SW 1271 (cell line): ENCODE results near the gene STK10.
A peak's percentile ranks its signal among the peaks of the same experiment; 100 is the strongest.

Experiments
- DNase-seq, 2 experiments: peaks; one replicate each; lab custom pipeline; 2025; lab: John Stamatoyannopoulos, UW

Gene STK10

DNA sequence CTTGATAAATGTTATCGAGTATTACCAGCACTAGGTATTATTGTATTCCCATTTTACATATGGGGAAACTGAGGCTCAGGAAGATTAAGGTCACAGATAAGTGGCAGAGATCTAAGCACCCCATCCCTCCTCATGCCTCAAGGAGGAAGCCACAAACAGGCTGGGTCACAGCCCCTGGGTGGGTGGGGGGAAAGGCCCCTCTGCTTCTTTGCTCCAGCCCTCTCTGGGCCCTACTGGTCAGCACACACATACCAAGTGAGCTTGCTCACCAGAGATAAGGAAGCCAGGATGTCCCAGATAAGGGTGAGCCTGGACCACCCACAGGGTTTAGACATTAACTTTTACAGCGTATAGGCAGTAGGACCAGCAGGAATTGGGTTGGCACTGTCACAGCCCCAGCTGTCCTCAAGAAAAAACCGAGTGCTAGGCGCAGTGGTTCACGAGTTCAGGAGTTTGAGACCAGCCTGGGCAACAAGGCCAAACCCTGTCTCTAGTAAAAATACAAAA, 45.3 kb downstream of the STK10 start:
- DNase-seq: no peak

DNA sequence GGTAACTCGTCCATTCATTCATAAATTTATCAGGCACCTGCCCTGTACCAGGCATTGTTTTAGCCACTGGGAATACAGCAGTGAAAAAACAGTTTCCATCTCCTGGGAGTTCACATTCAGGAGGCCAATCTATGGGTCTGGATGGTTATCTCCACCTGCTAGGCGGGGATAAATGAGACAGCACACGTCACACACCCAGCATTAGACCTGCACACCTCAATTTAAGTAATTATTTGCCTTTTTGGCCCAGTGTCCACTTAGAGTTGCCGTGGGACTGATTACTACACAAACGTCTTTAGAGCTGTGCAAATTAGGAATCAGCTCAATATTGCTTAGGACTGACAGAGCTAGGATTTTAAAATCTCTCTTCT, 46.1 kb downstream of the STK10 start:
- no peak for DNase-seq

DNA sequence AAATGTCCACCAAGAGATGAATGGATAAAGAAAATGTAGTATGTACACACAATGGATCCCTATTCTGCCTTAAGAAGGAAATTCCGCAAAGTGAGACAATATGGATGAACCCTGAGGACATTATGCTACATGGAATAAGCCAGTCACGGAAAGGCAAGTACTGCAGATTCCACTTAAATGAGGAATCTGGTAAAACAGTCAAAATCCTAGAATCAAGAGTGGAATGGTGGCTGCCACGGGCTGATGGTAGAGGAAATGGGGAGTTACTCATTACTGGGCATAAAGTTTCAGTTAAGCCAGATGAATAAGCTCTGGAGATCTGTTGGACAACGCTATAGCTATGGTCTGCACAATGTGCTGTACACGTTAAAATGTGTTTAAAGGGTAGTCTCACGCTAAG, 47.2 kb downstream of the STK10 start:
- DNase-seq: no peak

DNA sequence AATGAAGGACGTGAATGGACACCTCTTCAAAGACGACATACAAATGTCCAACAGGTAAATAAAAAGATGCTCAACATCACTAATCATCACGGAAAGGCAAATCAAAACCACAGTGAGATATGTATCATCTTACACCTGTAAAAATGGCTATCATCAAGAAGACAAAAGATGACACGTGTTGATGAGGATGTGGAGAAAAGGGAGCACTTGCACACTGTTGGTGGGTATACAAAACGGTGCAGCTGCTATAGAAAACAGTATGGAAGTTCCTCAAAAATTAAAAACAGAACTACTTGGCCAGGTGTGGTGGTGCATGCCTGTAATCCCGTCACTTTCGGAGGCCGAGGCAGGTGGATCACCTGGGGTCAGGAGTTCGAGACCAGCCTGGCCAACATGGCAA, 47.9 kb downstream of the STK10 start:
- DNase-seq: no peak

DNA sequence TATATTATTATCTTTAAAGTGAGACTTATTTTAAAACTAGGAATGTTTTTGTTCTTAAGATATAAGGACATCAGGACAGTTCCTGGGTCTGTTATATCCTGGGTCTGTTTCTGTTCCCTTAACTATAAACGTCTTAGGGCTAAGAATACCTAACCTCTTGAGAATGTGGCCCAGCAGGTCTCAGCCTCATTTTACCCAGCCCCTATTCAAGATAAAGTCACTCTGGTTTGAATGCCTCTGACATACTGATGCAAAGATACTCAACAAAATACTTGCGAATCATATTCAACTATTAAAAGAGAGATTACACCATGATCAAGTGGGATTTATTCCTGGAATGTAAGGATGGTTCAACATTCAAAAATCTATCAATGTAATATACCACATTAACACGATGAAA, 51.0 kb downstream of the STK10 start:
- no peak for DNase-seq

DNA sequence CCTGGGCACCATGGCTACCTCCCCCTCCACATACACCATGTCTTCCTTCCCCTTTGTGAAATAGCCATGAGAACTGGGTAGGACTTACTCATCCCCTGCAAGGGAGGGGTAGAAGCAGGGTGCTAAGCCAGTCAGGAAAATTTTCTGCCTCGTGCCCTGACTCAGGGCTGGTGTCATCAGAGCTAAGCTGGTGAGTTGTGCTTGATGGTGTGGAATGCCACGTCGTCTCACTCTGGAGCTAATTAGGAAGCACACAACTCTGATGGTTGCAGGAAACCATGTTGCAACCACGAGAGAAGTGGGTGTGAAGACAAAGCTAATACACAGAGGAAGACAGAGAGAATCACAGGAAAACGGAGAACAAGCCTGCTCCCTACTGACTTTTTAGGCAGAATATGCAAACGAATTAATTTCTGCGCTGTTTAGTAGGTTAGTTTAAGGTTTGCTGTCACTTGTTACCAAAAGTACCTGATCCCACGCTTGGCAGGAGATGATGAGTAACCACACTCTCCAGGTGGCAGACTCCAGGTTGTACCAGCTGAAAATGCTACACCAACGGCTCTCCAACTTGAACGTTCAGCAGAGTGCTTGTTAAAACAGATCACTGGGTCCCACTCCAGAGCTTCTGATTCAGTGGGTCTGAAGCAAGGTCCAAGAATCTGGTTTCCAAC, 54.5 kb downstream of the STK10 start:
- DNase-seq: no peak

DNA sequence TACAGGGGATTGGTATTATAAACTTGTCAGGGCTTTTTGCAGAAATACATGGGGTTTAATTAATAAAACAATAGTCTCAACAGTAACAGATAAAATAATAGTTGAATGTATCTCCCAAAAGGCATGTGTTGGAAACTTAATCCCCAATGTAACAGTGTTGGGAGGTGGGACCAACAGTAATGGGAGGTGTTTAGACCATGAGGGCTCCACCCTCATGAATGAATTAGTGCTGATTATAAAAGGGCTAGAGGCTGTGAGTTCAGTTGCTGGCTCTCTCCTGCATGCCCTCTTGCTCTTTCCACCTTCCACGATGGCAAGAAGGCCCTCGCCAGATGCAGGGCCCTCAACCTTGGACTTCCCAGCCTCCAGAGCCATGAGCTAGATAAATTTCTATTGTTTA, 56.3 kb downstream of the STK10 start:
- DNase-seq: no peak

DNA sequence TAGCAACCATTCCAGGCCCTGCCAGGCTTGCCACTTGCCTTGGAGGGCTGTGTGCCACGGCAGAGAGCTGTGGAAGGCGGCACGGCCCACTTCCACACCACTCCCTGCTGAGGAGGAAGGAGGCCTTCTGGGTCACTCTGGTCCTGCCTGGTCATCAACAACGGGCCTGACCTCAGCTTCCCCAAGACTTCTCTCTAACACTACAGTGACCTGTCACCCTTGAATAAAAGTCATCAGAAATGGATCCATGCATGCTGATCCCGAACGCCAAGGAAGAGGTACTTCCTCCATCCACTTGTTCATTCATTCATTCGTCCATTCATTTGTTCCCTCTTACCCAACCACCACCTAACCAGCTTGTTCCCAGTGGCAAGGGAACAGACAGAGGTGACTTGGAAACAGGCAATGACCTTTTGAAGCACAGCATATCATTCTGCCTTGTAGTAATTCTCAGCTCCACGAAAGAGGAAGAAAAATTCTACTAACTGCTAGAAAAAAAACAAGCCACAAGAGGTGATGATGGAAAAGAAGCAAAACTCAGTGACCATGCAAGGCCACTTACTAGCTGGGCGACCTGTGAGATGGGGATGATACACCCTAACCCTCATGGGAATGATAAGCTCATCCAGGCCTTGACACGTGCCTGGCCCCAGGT, 58.6 kb downstream of the STK10 start:
- DNase-seq: no peak

DNA sequence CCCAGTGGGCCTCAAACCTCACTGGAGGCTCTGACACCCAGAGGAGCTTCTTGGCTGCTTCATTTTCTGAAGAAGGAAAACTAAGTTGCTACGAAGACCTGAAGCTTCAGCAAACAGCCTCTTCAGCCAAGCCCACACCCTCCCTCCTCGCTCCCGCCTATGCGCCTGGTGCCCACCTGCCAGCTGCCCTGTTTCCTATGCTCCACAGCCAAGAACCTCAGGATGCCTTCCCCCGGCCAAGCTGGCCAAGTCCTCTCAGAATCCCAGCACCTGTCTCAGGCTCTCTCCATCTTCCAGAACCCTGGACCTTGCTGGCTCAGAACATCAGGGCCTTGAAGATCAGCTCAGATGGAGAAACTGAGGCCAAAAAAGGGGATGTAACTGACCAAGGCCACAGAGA, 60.4 kb downstream of the STK10 start:
- DNase-seq: no peak

DNA sequence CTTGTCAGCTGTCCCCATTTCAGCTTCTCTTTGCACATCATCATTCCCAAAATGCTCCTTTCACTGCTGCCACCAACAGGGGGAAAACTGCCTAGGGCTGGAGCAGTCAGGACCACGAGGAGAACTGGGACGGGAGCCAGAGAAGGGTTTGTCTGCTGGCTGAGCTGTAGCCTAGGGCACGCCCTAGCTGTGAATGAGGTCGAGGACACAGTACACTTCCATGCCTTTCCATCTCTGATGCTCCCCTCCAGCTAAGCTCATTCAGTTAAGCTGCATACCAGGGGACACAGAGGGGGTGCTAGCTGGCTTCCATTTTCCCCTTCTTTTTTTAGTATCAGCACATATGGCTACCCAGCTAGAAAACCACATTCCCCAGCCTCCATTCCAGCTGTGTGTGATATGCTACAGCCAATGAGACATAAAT, 64.7 kb downstream of the STK10 start:
- peak in 1 of 2 experiments; percentile 27 for DNase-seq

DNA sequence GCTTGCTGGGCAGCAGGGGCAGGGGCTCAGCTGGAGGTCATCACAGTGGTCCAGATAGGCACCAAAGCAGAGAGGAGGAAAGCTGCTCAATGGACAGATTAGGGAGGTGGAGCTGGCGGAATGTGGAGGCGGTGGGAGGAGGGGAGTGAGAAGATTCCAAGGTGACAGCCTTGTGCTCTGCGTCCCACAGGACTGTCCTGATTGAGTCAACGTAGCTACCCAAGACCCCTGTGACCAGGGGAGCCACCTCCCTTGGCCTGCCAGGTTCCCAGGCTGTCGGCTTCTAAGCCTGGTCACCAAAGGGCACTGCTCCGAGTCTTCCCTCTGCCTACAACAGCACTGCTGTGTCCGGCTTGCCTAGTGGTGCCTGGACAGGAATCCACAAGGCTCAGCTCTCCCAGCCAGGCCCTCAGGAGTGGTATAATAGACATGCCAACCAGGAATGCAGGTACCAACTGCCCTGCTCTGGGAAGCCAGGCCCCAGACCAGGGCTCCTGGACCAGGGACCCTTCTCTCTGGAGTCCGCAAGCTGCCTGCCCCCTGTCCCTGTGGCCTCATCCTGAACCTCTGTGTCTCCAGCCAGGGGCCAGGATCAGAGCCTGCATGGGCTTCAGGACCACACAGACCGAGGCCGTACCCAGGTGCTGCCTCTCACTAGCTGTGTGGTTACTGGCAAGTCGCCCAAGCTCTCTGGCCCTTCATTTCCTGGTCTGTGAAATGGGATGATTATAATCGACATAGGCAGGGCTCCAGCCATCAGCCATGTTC, 67.9 kb downstream of the STK10 start:
- no peak for DNase-seq

DNA sequence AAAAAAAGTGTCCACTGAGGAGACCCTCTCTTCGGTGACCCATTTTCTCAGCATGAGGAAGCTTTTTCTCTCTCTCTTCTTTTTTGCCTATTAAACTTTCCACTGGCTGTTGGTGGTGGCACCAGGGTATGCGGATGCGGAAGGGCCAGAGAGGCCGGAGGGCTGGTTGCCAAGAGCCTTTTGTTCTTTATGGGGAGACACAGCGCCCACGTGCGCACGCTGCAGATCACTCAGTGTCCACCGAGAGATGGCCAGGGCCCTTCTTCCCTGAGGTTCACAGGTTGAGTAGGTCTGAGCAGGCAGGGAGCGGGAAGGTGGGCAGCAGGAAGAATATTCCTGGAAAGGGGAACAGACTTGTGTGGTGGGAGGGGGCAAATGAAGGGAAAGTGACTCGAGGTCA, 69.1 kb downstream of the STK10 start:
- no peak for DNase-seq

DNA sequence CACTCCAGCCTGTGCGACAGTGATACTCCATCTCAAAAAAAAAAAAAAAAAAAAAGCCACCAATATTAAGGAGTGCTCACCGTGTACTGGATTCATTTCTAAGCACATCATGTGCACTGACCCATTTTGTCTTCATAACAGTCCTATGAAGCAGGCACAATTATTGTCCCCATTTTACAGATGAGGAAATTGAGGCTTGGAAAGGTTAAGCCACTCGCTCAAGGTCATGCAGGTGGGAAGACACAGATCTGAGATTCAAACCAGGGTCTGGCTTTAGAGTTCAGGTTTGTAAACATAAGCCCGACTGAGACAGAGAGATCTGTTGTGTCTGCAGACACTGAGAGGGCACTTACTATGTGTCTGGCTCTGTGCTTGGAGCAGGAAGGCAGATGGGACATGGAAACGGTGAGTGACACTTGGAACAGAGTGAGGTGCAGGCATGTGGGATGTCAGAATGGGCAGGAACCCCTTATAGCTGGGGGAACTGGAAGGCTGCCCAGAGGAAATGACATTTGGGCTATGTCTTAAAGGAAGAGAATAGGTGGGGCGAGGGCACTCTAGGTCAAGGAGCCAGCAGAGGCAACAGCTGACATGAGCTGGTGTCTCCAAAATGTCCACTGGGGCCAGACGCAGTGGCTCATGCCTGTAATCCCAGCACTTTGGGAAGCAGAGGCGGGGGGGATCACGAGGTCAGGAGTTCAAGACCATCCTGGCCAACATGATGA, 69.9 kb downstream of the STK10 start:
- no peak for DNase-seq

DNA sequence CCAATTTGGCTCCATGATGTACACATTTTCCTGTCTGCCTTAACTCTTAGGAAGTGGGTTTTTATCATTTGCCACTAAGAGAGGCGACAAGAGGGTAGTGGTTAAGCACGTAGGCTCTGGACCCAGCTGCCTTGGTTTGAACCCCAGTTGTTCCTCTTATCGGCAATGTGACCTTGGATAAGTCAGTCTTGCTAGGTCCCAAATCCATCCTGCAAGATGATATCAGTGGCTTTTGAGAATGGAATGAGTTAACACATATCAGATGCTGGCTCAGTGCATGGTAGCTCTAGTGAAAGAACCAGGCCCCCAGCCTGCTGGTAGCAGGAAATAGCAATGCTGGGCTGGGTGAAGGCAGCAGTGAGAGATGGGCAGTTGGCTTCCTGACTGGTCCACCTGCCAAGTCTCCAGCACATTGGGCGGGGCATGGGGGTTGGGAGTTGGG, 72.5 kb downstream of the STK10 start:
- no peak for DNase-seq

DNA sequence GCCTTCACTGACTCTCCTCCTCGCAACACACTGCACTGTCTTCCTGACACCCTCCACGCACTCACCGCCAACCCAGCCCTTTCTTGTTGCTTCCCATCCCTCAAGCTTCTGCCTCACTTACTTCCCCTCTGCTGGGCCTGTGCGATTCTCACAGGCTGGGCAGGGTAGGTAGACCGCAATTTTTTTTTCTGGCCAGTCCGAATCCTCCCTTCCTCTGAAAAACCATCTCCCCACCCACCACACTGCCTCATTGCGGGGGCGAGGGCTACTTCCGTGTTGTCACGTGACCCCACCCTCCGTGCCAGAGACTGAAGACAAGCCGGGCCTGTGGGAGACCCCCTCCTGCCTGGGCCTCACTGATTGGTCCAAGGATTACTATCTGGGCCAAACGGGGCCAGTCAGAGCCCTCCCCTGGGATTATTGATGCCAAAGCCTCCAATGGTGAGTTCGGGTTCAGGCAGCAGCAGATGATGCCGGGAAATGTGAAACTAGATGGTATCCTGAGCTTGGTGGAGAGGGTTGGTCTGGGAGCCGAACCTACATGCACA, 73.1 kb downstream of the STK10 start:
- DNase-seq: no peak

DNA sequence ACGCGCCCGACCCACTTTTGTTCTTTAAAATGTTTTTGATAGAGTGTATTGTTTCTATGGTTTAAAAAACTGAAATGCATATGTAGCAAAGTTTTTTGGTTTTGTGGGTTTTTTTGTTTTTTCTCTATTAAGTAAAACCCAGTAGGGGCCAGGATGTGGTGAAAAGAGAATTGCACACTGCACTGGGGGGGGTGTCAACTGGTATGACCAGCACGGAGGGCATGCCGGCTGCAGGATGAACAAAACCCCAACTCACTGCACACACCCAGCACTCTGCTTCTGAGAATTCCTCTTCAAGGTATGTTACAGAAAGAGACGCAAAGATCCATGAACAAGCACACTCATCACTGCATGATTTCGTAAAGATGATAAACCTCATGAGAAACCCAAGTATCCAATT, 75.0 kb downstream of the STK10 start:
- no peak for DNase-seq

DNA sequence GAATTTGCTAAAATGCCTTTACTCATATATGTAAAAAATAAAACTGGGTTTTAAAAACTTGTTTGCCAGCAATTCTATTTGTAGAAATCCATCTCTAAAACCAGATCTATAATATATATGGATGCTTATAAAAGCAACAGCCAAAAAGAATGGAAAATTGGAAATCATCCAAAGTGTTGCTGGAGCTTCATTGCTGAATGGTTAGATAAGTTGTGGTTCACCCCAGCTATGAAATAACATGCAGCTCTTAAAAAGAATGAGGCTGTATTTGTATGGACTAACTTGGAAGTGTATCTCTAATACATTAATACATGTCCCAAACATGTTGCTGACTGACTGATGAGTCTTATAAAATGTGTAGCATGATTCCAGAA, 76.2 kb downstream of the STK10 start:
- no peak for DNase-seq

DNA sequence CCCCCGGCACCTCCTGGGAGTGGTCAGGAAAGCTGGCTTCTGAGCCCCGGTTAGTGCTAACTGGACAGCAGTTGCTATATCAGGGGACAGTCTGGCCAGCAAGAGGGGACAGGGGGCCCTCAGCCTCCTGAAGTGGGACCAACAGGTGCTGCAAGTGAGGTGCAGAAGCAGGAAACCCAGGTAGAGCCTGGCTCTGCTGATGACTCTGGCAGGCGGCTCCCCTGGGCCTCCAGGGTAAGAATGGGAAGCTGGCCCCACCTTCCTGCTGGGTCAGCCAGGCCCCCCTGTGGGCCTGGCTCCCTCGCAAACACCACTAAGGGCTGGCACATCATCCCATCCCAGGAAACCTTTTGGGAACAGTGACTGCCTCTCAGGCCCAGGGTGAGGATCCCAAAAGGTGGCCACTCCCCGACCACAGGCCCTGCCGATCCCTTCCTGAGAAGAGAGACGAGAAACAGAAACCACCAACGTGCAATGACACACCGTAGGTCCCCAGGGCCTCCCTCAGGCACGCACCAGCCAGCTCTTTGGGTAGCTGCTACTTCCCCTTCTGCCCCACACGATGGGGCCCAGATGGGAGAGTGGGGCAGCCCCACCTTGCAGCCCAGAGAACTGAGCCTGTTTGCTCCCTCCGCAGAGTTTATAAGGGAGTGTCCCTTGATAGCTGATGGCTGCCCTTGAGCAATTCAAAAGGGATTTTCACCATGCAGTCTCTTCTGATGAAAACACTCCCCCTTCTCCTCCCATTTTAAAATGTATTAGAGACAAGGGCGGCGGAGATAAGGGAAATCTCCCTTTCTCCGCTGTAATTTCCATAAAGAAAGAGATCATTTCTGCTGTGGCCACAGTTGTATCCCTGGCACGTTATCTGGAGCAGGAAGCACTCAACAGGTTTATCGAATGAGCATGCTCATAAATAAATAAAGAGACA, 76.8 kb downstream of the STK10 start:
- no peak for DNase-seq

DNA sequence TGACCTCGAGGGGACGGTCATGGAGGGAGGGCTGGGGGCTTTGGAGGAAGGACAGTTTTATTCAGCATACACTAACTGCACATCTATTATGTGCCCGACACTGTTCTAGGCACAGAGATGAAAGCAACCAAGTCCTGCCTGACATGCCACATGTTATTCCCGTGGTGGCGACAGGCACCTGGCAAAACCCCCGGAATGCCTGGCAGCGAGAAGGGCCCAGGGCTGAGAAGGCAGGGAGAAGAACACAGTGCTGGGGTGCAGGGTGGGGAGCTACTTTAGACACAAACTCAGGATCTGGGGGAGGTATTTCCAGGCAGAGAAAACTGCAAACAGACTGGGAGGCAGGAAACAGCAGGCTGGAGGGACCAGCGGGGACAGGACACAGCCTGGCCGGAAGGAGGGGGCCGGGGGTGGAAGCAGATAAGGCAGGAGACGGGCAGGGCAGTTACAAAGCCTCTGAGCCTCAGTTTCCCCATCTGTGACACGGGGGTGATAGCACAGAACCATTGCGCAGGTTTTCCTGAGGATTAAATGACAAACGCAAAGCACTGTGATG, 77.7 kb downstream of the STK10 start:
- DNase-seq: no peak

DNA sequence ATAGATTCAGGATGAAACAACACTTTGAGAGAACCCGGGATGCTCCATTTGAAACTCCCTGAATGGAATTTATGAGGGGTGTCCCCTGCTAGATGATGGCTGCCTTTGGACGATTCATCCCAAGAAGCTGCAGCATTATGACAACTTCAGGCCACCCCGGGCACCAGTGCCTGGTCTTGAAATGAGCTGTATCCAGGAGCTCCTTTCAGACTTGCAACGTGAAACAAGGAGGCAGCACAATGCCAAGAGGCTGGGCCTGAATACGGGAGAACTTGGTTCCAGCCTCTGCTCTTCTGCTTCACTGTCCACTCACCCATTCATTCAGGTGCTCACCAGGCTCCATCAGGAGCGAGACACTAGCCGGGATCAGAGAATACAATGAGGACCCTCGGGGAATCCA, 78.3 kb downstream of the STK10 start:
- no peak for DNase-seq

DNA sequence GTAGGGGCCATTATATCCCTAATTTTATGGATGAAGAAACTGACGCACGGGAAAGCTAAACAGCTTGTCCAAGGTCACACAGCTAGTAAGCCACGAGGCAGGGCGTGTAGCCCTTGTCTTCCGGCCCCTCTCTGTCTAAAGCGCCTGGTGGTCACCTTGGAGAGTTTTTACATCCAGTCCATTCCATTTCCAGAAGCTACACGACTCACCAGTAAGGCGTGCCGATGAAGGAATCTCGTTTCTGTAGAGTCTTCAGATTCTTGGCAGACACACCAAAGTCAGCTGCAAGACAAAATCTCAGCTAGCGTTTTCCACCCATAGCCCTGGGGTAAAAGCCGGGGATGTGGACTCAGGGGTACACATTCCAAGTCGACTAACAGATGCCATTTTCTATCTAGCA, 80.5 kb downstream of the STK10 start:
- peak in 1 of 2 experiments; percentile 13 for DNase-seq
